H1 (cell line): ENCODE results near the gene BPIFB2. TPM values are rescaled to one million over a fixed set of nuclear protein-coding genes. Genes with fewer than 3 reads are reported as not detected.
A peak's percentile ranks its signal among the peaks of the same experiment; 100 is the strongest.

Experiments
- CTCF ChIA-PET: fragments of 300-600 bp; sonication (Branson Sonifier 250); formaldehyde crosslinking; loops from one replicate; lab custom pipeline; 2021; ENCODE audit not compliant: partially characterized antibody; lab: Charles Lee
- POLR2A ChIA-PET: fragments of 300-600 bp; sonication (Branson Sonifier 250); formaldehyde crosslinking; loops from one replicate; lab custom pipeline; 2021; ENCODE audit warnings: inconsistent platforms; ENCODE audit not compliant: partially characterized antibody; lab: Charles Lee
- DNase-seq, 2 experiments: peaks; one replicate each; pipeline versions ENCODE4 v3.0.0 to v3.0.0-alpha.2; 2010 to 2022; ENCODE audit warnings: low spot score in 2 of 2, low read depth in 1 of 2, mixed read lengths in 1 of 2
- FAIRE-seq: peaks from 2 replicates; lab custom pipeline; 2011; peaks lifted over from hg19 to GRCh38; lab: Jason Lieb, UNC
- H2AFZ ChIP-seq: 2 replicates; pipeline ENCODE4 v1.8.1; 2012; ENCODE audit warnings: low read length, inconsistent platforms
- H2AK5ac ChIP-seq: 2 replicates; pipeline ENCODE4 v1.6.1; 2013; ENCODE audit warnings: low read depth, low read length
- H2BK120ac ChIP-seq: replicated peaks from 2 replicates; pipeline ENCODE3; 2013; ENCODE audit warnings: low read depth, low read length, inconsistent platforms
- H2BK12ac ChIP-seq: 2 replicates; pipeline ENCODE4 v1.6.1; 2013; ENCODE audit warnings: low read depth, low read length
- H2BK15ac ChIP-seq: 2 replicates; pipeline ENCODE4 v1.6.1; 2013; ENCODE audit warnings: low read length
- H2BK20ac ChIP-seq: 2 replicates; pipeline ENCODE4 v1.6.1; 2013; ENCODE audit warnings: low read length
- H2BK5ac ChIP-seq: 2 replicates; pipeline ENCODE4 v1.6.1; 2013; ENCODE audit warnings: low read depth, low read length
- H3K14ac ChIP-seq: 2 replicates; pipeline ENCODE4 v1.6.1; 2013; ENCODE audit warnings: inconsistent platforms; ENCODE audit not compliant: insufficient read length
- H3K18ac ChIP-seq: 2 replicates; pipeline ENCODE4 v1.6.1; 2013; ENCODE audit warnings: low read length; ENCODE audit errors: extremely low read depth
- H3K23ac ChIP-seq: 2 replicates; pipeline ENCODE4 v1.6.1; 2013; ENCODE audit warnings: inconsistent platforms; ENCODE audit not compliant: insufficient read length
- H3K23me2 ChIP-seq: 2 replicates; pipeline ENCODE4 v1.6.1; 2013; ENCODE audit warnings: low read depth, low read length
- H3K27ac ChIP-seq: 2 replicates; pipeline ENCODE4 v1.6.1; 2011; ENCODE audit warnings: low read depth, low read length, inconsistent platforms
- H3K27me3 ChIP-seq, 4 experiments: replicated peaks in 1 of 4; 1 replicate in 1 of 4; 2 replicates in 3 of 4; pipeline versions ENCODE4 v1.6.1 to v1.8.1; 2011 to 2013; ENCODE audit warnings: low read length in 3 of 4, mild to moderate bottlenecking in 3 of 4, inconsistent platforms in 2 of 4, mixed read lengths in 2 of 4, moderate library complexity in 1 of 4; ENCODE audit not compliant: control insufficient read depth in 3 of 4, insufficient read depth in 3 of 4; ENCODE audit errors: extremely low read depth in 1 of 4
- H3K36me3 ChIP-seq, 4 experiments: 2 replicates each; pipeline versions ENCODE4 v1.6.1 to v1.8.1; 2011 to 2013; ENCODE audit warnings: mild to moderate bottlenecking in 4 of 4, low read length in 3 of 4, moderate library complexity in 2 of 4, control low read depth in 1 of 4, inconsistent platforms in 1 of 4; ENCODE audit not compliant: insufficient read depth in 4 of 4, control insufficient read depth in 2 of 4
- H3K4ac ChIP-seq: replicated peaks from 2 replicates; pipeline ENCODE3; 2013; ENCODE audit warnings: low read length, low read depth, mixed read lengths, inconsistent platforms; ENCODE audit not compliant: insufficient read length
- H3K4me1 ChIP-seq, 4 experiments: replicated peaks in 1 of 4; 1 replicate in 1 of 4; 2 replicates in 3 of 4; pipeline versions ENCODE4 v1.6.1 to v1.8.1; 2011 to 2013; ENCODE audit warnings: low read length in 3 of 4, inconsistent platforms in 2 of 4, mixed read lengths in 1 of 4; ENCODE audit not compliant: insufficient read depth in 4 of 4, control insufficient read depth in 3 of 4
- H3K4me2 ChIP-seq, 2 experiments: 2 replicates each; pipeline versions ENCODE4 v1.6.1 to v1.8.1; 2011 to 2013; ENCODE audit warnings: low read depth in 2 of 2, low read length in 2 of 2, control low read depth in 1 of 2, inconsistent platforms in 1 of 2, mild to moderate bottlenecking in 1 of 2; ENCODE audit not compliant: insufficient read depth in 1 of 2
- H3K4me3 ChIP-seq, 4 experiments: fragments of 200-600, 300-600 bp in 1 of 4; sonication (generic), shearing (Covaris generic), sonication (Bioruptor Twin) in 1 of 4; 2 replicates each; pipeline versions ENCODE4 v1.5.1 to v1.8.1; 2011 to 2016; ENCODE audit warnings: low read length in 4 of 4, low read depth in 3 of 4, control low read depth in 2 of 4, inconsistent platforms in 2 of 4, mild to moderate bottlenecking in 2 of 4, mixed read lengths in 1 of 4, moderate library complexity in 1 of 4; ENCODE audit not compliant: insufficient read depth in 2 of 4; ENCODE audit errors: extremely low read depth in 1 of 4
- H3K56ac ChIP-seq: replicated peaks from 2 replicates; pipeline ENCODE3; 2013; ENCODE audit warnings: low read depth, mild to moderate bottlenecking, mixed read lengths, low read length, inconsistent platforms; ENCODE audit not compliant: insufficient read length
- H3K79me1 ChIP-seq: 2 replicates; pipeline ENCODE4 v1.6.1; 2013; ENCODE audit warnings: low read depth, low read length, control low read depth
- H3K79me2 ChIP-seq, 2 experiments: 2 replicates each; pipeline versions ENCODE4 v1.6.1 to v1.8.1; 2012 to 2013; ENCODE audit warnings: low read length in 2 of 2, mild to moderate bottlenecking in 2 of 2, inconsistent platforms in 1 of 2; ENCODE audit not compliant: insufficient read depth in 2 of 2, control insufficient read depth in 1 of 2
- H3K9ac ChIP-seq, 4 experiments: replicated peaks in 1 of 4; 1 replicate in 1 of 4; 2 replicates in 3 of 4; pipeline versions ENCODE4 v1.6.1 to v1.8.1; 2011 to 2013; ENCODE audit warnings: low read depth in 3 of 4, low read length in 3 of 4, control low read depth in 2 of 4, mild to moderate bottlenecking in 2 of 4, moderate library complexity in 2 of 4, inconsistent platforms in 1 of 4; ENCODE audit errors: extremely low read depth in 1 of 4
- H3K9me3 ChIP-seq, 2 experiments: 2 replicates each; pipeline versions ENCODE4 v1.6.1 to v1.8.1; 2012 to 2013; ENCODE audit warnings: mild to moderate bottlenecking in 2 of 2, moderate library complexity in 2 of 2, control low read depth in 1 of 2, inconsistent platforms in 1 of 2, low read depth in 1 of 2, low read length in 1 of 2, mixed read lengths in 1 of 2; ENCODE audit not compliant: insufficient read depth in 2 of 2
- H4K20me1 ChIP-seq, 2 experiments: replicated peaks in 1 of 2; 2 replicates each; pipeline versions ENCODE3 to v1.8.1; 2011 to 2013; ENCODE audit warnings: inconsistent platforms in 2 of 2, low read length in 2 of 2, mild to moderate bottlenecking in 1 of 2; ENCODE audit not compliant: insufficient read depth in 2 of 2, control insufficient read depth in 1 of 2
- H4K5ac ChIP-seq: 2 replicates; pipeline ENCODE4 v1.6.1; 2013; ENCODE audit warnings: low read length, low read depth, mixed read lengths, inconsistent platforms; ENCODE audit not compliant: insufficient read length
- H4K8ac ChIP-seq: 2 replicates; pipeline ENCODE4 v1.8.0; 2013; ENCODE audit warnings: mild to moderate bottlenecking, moderate library complexity, low read length, inconsistent platforms; ENCODE audit not compliant: insufficient read depth; ENCODE audit errors: extremely low read depth
- H4K91ac ChIP-seq: replicated peaks from 2 replicates; pipeline ENCODE3; 2013; ENCODE audit warnings: low read length, mixed read lengths, inconsistent platforms; ENCODE audit not compliant: insufficient read length
- BRCA1 ChIP-seq: IDR thresholded peaks from 2 replicates; pipeline ENCODE4 v1.6.1; 2012; ENCODE audit warnings: low read depth, low read length, improper control_type of control experiment
- CBX8 ChIP-seq: fragments of 300-800, 300-1000 bp; sonication (generic); IDR thresholded peaks from 2 replicates; pipeline ENCODE4 v1.7.1; 2016; ENCODE audit warnings: low read depth, low read length, borderline replicate concordance
- CEBPB ChIP-seq: IDR thresholded peaks from 2 replicates; pipeline ENCODE4 v1.6.1; 2012; ENCODE audit warnings: low read depth, low read length
- CTBP2 ChIP-seq: IDR thresholded peaks from 2 replicates; pipeline ENCODE4 v1.7.0; 2011; ENCODE audit warnings: borderline replicate concordance, mild to moderate bottlenecking, moderate library complexity, mixed read lengths, low read length; ENCODE audit not compliant: insufficient read depth, insufficient read length
- EGR1 ChIP-seq: IDR thresholded peaks from 2 replicates; pipeline ENCODE4 v1.6.1; 2011; ENCODE audit warnings: low read depth, low read length, borderline replicate concordance
- GTF2F1 ChIP-seq: IDR thresholded peaks from 2 replicates; pipeline ENCODE4 v1.6.1; 2012; ENCODE audit warnings: low read depth, low read length, improper control_type of control experiment, borderline replicate concordance
- HDAC2 ChIP-seq, 2 experiments: fragments of 300-600 bp in 1 of 2; sonication (generic) in 1 of 2; IDR thresholded peaks; 2 replicates each; pipeline ENCODE4 v1.6.1; 2011 to 2012; ENCODE audit warnings: low read depth in 2 of 2, low read length in 2 of 2, mild to moderate bottlenecking in 2 of 2, moderate library complexity in 2 of 2, borderline replicate concordance in 1 of 2, inconsistent platforms in 1 of 2
- HDAC6 ChIP-seq: IDR thresholded peaks from one replicate; pipeline ENCODE4 v1.7.1; 2012; ENCODE audit warnings: low read depth, mild to moderate bottlenecking, inconsistent platforms, low read length, moderate library complexity
- KDM5A ChIP-seq: fragments of 200-600 bp; IDR thresholded peaks from 2 replicates; pipeline ENCODE4 v1.7.1; 2012; ENCODE audit warnings: mild to moderate bottlenecking, low read length, inconsistent platforms, mixed read lengths
- NANOG ChIP-seq: IDR thresholded peaks from 2 replicates; pipeline ENCODE4 v1.6.1; 2011; ENCODE audit warnings: low read length, low read depth, mild to moderate bottlenecking, inconsistent platforms; ENCODE audit not compliant: insufficient read depth, poor library complexity, severe bottlenecking
- NRF1 ChIP-seq: IDR thresholded peaks from 2 replicates; pipeline ENCODE4 v1.6.1; 2011; ENCODE audit warnings: mild to moderate bottlenecking, low read depth, low read length, improper control_type of control experiment
- SIRT6 ChIP-seq: IDR thresholded peaks from one replicate; pipeline ENCODE4 v1.7.1; 2012; ENCODE audit warnings: low read length, inconsistent platforms
- SP2 ChIP-seq: IDR thresholded peaks from 2 replicates; pipeline ENCODE4 v1.6.1; 2012; ENCODE audit warnings: mild to moderate bottlenecking, low read length, inconsistent platforms
- TBP ChIP-seq: IDR thresholded peaks from 2 replicates; pipeline ENCODE4 v1.6.1; 2011; ENCODE audit warnings: low read depth, low read length, improper control_type of control experiment
- WGBS, 2 experiments: shearing (Covaris generic) in 1 of 2; methylation state at CpG; one replicate each; pipeline versions ENCODE4 v1.1.6 to v1.1.7; 2013 to 2015; ENCODE audit warnings: low lambda C conversion rate in 2 of 2, mixed read lengths in 2 of 2, inconsistent platforms in 1 of 2, low coverage in 1 of 2, missing lambda C conversion rate in 1 of 2; ENCODE audit not compliant: insufficient replicate concordance in 2 of 2, insufficient coverage in 1 of 2, insufficient read length in 1 of 2; ENCODE audit errors: extremely low coverage in 1 of 2, missing lambda C conversion rate in 1 of 2; 5-methylcytosine and 5-hydroxymethylcytosine counted together
- polyA plus RNA-seq, 7 experiments: library from polyadenylated mRNA; depleted of rRNA in 3 of 7; stranded (reverse) in 5 of 7; unstranded in 2 of 7; fragments of >200 nt in 5 of 7; fragments of 200-250 nt in 2 of 7; gene quantifications; 1 replicate in 5 of 7; 2 replicates in 1 of 7; 4 replicates in 1 of 7; pipeline versions ENCODE4 v1.2.1 to v1.2.3, GENCODE V29; 2011 to 2013; ENCODE audit warnings: missing spikeins in 2 of 7, mixed read lengths in 2 of 7
- total RNA-seq: library from RNA; stranded (reverse); fragmentation: NEBNext Ultra II Directional; extraction: Animal tissue kit (Norgen Biotek cat#: 25700); gene quantifications from 2 replicates; pipeline ENCODE4 v1.2.1, GENCODE V29; 2021
- TF ChIP-seq, protein P1 (sequence below): IDR thresholded peaks from 2 replicates; pipeline ENCODE4 v1.6.1; 2012; ENCODE audit warnings: inconsistent platforms

Gene BPIFB2
- total and polyA plus RNA-seq, 2 of the 8 experiments (the other 6 are each of a cell fraction or from before 2014, with no cell fraction given) = not detected

DNA sequence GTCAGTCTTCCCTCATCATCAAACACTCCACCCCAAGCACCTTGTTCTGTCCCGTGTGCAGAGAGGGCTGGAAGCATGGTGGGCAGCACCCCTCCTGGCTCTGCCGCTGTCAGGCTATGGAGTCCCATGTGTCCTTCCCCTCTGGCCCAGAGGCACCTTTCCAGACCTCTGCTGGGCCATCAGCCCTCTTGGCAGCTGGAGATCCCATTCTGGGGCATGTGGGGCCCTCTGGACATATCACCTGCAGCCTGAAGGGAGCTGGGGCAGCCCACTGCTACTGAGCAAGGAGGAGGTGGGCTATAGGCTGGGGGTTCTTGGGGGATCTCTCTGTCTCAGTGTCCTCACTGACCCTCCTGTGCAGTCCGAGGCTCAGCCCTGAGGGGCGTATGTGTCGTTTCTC, 45.5 kb upstream of the BPIFB2 start:
- Histone ChIP-seq H2BK12ac (no peak overlapping the region), H2BK15ac (no peak overlapping the region), H3K4me2 (no peak overlapping the region), H4K20me1 (no peaks in the 10 kb centered on the region), H3K27me3 (peaks cover 0 to 4% (median 0%) of the 10 kb centered on the region in 4 experiments; a peak in 2 of 7 replicates), H2BK20ac (no peak overlapping the region), H3K79me2 (no peaks in the 10 kb centered on the region), H3K27ac (no peak overlapping the region), H3K23me2 (no peaks in the 10 kb centered on the region), H3K23ac (no peak overlapping the region), H3K4ac (no peak overlapping the region), H3K79me1 (no peaks in the 10 kb centered on the region), H2AFZ (no peak overlapping the region), H3K18ac (no peak overlapping the region), H4K8ac (no peak overlapping the region), H2BK120ac (no peak overlapping the region), H2BK5ac (no peak overlapping the region), H3K14ac (no peak overlapping the region), H3K9ac (no peak overlapping the region), H4K91ac (no peak overlapping the region), H4K5ac (no peak overlapping the region), H2AK5ac (no peak overlapping the region), H3K56ac (no peak overlapping the region), H3K4me1 (no peaks in the 10 kb centered on the region; a peak in 1 of 7 replicates), H3K9me3 (peaks cover 0 to 5% of the 10 kb centered on the region in 2 experiments; a peak in 1 of 4 replicates), H3K36me3 (no peaks in the 10 kb centered on the region), H3K4me3 (no peak overlapping the region)
- no peak for FAIRE-seq
- 84% methylated on average over 4 of the region's 5 CpGs; no CpG with 5 or more reads in 1 of the 2 experiments for WGBS, 2 experiments
- peak in 1 of 2 experiments; percentile 38 for DNase-seq
- POLR2A ChIA-PET = no interaction called here
- CTCF ChIA-PET = interaction anchor here (1.6 kb wide), 1 partner anchor 38 kb away, joined by 3 read pairs; no protein-coding TSS in a partner anchor
- no peak for TF ChIP-seq TBP
- TF ChIP-seq HDAC2 (IDR thresholded peaks at IDR 0.05; ENCODE audit: borderline replicate concordance in 1 of 2, low read depth in 2 of 2, low read length in 2 of 2) = no peak
- TF ChIP-seq KDM5A = no peak
- no peak for TF ChIP-seq NRF1
- no peak for TF ChIP-seq NANOG
- TF ChIP-seq CBX8 = no peak
- TF ChIP-seq, protein P1, sequence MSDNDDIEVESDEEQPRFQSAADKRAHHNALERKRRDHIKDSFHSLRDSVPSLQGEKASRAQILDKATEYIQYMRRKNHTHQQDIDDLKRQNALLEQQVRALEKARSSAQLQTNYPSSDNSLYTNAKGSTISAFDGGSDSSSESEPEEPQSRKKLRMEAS = no peak
- TF ChIP-seq CEBPB = no peak
- TF ChIP-seq SP2 = no peak
- no peak for TF ChIP-seq BRCA1
- no peak for TF ChIP-seq HDAC6
- TF ChIP-seq CTBP2 = no peak
- TF ChIP-seq EGR1 = no peak
- no peak for TF ChIP-seq GTF2F1
- no peak for TF ChIP-seq SIRT6
